ENCODE results near the gene ARAP1. TPM values are rescaled to one million over a fixed set of nuclear protein-coding genes. Genes with fewer than 3 reads are reported as not detected.
A peak's percentile ranks its signal among the peaks of the same experiment; 100 is the strongest.

Gene ARAP1
- total RNA-seq, 1 experiment from 2014 or later, result 61.7 TPM

DNA sequence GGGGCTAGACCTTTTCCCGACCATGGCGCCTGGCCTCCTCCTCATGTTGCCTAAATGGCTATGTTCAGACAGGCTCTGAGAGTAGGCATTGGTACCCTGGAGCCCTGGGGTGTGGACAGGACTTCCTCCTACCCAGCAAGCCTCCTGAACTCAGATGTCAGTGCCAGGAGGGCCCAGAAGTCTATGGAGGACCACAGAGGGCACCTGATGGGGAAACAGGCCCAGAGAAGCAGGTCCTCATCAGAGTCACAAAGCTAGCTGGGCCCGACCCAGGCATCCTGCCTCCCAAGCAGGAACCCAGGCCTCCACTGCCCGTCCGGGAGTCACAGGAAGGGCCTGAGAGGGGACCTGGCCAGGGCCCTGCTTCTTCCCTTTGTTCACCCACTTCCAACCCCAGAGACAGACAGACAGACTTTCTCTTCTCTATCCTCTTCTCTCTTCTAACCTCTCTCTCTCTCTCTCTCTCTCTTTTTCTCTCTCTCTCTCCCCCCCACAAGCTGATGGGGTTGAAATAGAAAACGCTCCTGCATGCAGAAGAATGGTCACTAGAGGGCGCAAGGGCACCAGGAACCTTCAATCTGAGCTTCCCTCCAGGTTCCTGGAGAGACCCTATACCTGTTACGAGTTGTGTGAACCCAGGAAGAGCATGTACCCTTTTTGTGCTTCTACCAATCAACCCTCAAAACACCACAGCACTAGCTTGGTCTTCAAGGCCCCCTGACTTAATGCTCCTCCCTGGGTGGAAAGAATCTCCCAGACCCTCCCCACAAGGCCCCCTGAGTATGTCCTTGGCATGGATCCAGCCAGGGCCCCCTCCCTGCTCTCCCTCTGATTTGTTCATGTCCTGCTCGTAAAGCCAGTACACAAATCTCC is 27.1 kb downstream of the ARAP1 start:
- DNase-seq (ENCODE audit: low spot score), result peak; percentile 88

DNA sequence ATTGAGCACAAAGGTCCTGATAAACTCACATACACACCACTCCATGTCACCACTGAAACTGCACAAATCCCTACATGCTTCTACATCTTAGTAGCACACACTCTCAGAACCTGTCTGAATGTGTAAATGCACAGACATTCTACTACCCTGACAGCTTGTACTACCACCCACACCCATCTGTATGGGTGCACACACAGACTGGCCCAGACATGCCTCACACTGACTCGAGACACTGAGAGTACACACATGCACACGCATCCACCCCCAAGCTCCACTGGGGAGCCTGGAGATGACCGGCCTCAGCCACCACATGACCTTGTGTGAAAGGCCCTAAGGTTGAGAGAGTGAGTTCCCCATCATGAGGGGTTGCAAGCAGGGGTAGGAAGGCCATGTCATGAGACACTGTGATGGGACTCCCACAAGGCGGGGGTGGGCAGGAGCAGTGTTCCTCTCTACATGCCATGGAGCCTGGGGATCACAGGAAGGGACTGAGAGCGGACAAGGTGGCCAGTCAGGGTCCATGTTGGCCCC is 28.1 kb downstream of the ARAP1 start:
- no peak for DNase-seq (ENCODE audit: low spot score)

DNA sequence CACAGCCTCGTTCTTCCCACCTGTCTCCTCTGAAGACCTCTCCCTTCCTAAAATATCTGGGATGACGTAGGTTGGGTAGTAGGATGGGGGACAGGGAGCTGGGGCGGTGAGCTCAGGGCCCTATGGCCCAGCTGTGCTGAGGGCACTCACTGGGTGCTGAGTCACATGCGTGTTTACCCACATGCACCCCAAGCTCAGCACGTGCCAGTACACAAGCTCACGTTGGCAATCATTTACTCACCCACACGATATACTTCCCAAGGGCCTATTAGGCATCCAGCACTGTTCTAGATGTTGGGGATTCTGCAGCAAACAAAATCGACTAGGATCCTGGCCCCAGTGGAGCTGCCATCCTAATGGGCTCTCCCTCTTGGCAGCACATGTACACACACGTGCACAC is 28.7 kb downstream of the ARAP1 start:
- no peak for DNase-seq (ENCODE audit: low spot score)

DNA sequence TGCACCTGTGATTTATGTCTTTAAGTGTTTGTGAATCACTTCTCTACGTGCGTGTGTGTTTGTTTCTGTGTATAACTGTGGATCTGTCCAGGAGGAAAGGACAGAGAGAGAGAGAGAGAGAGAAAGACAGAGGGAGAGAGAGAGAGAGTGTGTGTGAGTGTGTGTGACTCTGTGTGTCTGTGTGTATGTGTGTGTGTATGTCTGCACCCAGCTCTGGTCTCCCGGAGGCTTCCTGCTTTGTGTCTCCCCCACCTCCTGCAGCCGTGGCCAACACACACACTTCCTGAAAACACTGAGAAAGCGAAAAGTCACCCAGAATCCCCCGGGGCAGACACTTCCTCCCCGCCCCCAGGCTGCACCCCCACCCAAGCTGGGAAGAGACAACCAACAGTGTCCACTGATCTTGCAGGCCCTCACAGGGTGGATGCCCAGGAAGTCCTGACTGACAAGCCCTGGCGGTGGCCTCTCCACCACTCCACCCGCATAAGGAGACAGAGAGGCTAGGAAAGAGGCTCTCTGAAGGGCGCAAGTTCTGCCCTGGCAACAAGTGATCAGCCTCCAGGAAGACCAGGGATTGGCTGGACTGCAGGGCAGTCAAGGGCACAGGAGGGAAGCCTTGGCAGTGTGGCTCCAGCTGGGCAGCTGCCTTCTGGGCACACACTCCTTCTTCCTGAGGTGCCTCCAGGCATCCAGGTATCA is 30.0 kb downstream of the ARAP1 start:
- DNase-seq (ENCODE audit: low spot score), result peak; percentile 78

DNA sequence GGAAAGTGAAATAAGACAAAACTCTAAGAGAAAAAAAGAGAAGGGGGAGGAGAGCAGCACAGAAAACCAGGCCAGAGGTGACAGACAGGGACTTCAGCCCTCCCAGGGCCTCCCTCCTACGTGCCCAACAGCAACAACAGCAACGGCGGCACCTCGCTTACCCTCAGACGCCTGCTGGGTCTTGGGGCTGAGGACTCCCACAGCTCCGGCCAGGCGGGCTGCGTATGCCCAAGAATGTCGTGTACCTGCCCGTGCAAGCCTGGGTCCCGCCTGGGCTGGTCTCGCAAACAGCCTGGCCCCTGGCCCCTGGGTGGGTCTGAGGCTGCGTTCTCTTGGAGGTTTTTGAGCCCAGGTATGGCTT is 30.5 kb downstream of the ARAP1 start:
- DNase-seq (ENCODE audit: low spot score), result no peak

DNA sequence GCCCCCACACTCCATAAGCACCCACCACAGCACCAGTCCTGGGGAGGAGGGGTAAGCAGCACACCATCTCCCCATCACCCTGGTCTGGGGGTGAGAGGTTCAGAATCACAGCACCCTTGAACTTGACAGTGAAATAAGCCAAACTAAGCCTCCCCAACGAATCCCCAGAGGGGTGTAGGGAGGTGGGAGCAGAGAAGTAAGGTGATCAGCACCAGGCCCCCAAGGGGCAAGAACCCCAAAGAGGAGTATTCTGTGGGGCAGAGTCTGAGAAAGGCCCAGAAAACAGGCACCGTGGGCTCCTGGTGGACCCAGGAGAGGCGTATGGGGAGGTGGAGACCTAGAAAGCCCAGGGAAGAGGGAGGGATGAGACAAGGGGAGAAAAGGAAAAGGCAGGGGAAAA is 30.9 kb downstream of the ARAP1 start:
- DNase-seq (ENCODE audit: low spot score), result no peak

DNA sequence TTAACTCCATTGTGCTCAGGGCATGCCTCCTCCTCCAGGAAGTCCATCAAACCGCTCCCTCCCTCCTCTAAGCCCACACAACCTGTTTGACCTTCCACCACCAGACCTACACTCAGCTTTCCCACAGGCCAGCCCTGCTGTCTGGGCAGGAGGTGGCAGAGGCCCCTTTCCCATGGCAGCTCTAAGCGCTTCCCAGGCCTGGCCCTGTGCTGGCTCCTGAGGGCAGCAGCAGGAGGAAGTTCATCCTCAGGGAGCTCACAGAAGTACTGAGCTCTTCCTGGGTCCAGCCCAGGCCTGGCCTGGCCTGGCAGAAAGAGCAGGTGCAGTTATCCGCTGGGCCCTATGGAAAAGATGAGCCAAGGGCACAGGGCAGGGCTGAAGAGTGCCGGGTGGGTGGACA is 31.4 kb downstream of the ARAP1 start:
- DNase-seq (ENCODE audit: low spot score), result no peak

DNA sequence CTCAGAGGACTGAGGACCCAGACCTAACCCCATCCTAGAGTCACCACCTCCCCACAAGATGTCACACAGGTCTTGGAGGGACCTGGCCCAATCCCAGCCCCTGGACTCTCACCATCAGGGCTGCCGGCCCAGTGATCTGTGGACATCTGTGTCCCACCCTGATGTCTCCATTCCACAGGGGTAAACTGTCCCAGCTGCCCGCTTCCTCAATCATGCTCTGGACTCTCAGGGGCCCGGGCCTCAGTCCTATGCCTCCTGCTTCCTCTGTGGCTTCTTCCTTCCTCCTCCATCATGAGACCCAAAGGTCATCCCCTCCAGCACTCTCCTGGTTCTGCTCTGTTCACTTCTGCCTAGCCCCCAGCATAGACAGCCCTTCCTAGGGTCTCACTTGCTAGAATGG is 32.2 kb downstream of the ARAP1 start:
- DNase-seq (ENCODE audit: low spot score), result no peak

DNA sequence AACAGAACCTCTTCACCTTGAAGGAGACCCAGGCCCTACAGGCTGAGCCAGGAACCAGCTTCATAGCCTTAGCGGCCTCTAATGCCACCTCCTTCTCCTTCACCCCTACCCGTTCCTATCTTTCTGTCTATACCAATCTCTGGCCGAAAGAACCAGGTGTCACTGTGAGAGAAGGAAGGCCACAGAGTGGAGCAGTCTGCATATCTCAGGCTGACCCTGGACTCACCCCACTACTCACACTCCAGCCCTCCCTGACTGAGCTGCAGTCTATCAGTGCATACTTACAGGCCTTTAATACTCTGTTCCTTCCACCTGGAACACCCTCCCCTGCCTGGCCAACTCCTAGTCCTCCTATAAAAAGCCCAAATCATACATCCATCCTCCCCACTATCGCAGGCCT is 32.7 kb downstream of the ARAP1 start:
- DNase-seq (ENCODE audit: low spot score), result no peak

DNA sequence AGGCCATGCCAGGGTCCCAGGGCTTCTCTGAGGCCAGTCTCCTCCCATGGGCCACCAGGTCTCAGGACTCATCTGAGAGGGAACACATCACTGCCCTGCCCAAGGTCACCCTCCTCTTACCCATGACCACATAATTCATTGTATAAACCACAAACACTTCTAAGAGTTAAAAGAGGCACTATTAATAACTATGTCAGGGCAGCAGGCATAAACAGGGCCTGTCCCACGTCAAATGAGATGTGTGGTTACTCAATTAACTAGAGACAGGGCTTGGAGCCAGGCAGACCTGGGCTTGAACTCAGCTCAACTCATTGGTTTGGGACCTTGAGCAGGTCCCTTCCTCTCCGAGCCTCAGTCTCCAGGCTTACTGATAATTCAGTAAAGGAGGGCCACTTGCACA is 33.1 kb downstream of the ARAP1 start:
- peak; percentile 64 for DNase-seq (ENCODE audit: low spot score)

DNA sequence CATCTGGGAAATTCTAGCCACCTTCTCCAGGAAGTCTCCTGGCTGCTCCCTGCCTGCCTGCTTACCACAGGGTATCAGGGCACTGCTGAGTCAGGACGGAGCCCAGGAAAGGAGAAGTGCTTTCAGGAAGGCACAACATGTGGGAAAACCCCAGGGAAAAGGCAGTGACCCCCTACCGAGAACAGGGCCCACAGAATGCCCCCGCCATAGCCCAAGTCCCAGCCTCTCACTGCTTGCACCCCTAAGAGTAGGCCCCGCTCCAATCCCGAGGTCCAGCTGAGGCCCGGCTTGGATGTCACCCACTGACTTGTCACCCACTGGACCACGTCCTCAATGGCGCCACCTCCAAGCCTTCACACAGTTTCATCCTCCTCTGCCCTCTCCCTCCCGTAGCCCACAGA is 34.1 kb downstream of the ARAP1 start:
- DNase-seq (ENCODE audit: low spot score), result no peak

DNA sequence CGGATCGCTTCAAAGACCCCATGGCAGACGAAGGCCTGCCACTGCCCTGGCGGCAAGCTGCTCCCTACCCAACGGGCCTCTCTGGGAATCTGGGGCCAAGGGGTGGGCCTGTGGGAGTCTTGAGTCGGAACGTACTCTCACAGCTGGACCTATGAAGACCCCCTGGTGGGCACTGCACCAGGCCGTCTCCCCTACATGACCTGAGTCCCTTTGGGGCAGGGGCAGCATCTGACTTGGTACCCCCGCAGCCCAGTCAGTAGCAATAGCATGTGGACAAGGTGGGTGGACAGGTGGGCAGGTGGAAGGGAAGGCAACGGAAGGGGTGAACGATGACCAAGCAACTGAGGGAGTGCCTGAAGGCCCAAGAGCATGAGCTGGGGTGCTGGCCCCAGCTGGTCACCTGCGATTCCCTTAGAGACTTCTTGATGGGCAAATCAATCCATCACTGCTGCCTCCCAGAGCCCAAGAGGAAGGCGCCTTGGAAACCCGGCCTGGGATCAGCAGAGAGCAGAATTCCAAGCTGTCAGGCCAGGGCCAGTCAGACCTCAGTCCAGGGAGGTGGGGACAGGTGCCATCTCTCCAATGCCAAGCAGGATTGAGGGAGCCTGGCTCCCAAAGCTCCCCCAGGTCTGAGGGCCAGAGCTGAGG is 35.3 kb downstream of the ARAP1 start:
- no peak for DNase-seq (ENCODE audit: low spot score)

DNA sequence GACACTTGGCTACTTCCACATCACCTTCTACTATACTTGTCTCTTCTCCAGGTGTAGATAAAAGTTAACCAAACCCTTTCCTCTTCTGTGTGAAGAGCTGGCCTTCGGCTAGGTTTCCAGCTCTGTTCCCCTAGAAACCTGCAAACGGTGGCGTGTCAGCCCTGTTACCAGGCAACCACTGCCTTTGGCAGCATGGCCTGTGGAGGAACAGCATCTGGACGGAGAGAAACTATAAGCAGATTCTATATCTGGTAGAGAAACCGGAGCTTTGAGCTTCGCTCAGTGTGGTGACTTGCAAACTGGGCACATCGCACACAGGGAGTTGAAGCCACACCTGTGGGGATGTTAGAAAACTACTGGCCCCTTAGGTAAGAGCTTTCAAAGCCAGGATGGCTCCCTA is 35.9 kb downstream of the ARAP1 start:
- DNase-seq (ENCODE audit: low spot score), result no peak

DNA sequence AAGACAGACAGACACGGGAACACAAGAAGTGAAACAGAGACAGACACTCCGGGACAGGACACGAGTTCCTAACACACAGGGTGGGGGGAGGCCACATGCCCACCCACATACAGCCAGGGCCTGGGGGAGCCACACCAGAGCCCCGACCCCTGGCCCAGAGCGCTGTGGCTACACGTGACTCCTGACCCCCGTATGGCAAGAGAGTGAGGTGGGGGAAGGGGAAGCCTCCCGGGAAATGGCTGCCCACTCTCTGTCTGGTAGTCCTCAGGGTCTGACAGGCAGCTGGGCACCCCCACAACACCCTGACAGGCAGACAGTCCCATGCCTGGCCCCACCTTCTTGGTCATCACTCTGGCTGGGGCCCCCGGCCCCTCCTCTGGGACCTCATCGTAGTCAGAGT is 39.4 kb downstream of the ARAP1 start:
- no peak for DNase-seq (ENCODE audit: low spot score)

DNA sequence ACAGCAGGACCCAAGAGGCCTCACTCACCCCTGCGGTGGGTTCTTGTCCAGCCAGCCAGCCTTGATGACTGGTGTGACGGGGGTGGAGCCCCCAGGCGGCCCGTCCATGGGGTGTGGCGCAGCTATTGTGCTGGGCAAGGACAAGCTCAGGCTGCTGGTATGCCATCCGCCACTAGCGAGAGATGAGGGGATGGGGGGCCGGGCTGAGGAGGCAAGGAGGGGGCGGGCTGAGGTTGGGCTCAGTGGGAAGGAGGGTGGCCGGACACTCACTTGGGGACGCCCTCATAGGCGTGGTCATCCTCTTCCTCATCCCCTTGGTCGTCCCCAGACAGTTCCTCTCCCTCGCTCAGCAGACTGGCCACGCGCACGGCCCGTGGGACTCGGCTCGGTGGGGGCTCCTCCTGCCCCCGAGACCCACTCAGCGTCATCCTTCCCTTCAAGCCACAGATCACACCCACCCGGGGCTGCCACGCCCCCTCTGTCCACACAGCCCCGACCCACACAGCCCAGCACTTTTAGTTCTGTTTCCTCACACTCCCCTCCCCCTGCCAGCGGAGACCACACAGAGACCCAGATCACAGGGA is 39.9 kb downstream of the ARAP1 start:
- DNase-seq (ENCODE audit: low spot score), result no peak

DNA sequence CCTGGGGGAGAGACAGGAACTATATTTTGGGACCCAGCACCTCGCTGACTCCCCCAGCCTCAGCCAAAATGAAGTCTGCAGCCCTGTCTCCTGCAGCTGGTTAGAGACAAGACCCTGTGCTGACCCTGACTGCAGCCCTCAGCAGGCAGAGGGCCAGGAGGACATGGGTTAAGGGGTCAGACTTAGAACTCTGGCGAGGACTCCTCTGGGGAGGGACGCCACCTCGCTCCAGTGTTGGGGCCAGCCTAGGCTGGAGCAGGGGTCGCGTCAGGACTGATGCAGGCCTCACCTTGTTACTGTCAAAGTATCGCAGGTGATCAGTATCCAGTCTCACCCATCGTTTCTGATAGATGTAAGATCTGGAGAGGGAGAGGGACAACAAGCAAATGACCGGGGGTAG is 41.1 kb downstream of the ARAP1 start:
- no peak for DNase-seq (ENCODE audit: low spot score)

DNA sequence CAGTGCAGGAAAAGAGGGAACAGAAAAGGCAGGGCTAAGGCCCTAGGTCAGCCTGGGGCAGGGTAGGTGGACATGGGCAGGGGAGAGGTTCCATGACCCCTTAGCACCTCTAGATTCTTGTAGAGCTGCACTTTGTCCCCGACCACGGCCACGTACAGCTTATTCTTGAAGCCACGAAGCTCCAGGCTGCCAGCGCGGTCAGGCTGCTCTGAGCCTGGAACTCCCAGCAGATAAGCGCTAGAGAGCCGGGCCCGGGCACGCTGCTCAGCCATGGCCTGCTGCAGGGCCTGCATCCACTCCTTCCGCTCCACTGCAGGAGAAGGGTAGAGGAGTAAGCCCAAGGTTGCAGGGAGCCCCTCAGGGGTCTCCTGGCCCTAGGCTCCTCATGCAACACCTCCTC is 41.9 kb downstream of the ARAP1 start:
- no peak for DNase-seq (ENCODE audit: low spot score)

DNA sequence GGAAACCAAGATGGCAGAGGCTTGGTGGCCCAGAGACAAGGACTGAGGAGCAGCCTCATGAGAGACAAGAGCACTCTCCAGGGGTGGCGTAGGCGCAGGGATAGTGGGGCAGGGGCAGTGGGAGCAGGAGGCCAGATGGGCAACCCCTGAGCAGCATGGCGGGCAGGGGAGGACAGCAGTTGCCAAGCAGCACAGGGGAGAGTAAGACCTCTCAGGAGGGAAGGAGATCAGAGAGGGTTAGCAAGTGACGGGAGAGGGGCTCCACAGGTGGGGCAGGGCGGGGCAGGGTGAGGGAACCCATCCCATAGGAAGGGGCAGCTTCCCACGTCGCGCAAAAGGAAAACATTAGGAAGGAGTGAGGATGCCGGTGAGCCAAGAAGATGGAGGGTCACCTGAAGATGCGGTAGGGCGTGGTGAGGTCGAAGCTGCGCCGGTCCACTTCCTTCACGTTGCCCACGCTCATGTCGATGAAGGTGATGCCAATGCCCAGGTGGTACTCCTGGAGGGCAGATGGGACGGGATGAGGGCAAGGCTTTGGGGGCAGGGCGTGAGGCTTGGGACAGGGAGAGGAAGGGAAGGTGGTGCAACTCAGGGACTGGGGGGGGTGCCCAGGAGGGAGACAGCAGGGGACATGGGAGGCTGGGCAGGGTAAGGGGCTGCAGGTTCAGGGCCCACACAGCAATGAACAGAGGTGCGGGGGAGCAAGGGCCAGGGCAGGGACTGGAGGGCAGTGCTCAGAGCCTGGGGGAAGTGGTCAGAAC is 42.5 kb downstream of the ARAP1 start:
- no peak for DNase-seq (ENCODE audit: low spot score)

DNA sequence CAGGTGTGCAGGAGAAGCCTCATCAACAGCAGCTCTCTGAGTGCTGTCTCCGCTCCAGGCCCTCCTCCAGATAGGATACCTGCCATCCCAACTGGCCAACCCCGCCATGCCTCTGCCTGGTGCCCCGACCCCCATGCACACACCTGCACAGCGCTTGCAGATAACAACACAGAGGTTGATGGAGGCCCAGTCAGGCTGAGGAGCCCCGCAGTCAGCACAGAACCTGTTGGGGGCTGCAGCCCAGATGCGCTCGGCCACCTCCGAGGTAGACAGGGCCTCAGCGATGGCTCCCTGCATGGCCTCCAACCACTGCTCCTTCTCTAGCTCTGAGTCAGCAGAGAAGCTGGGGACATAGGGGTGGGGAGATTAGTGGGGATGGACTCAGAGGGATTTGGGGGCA is 45.2 kb downstream of the ARAP1 start:
- no peak for DNase-seq (ENCODE audit: low spot score)

DNA sequence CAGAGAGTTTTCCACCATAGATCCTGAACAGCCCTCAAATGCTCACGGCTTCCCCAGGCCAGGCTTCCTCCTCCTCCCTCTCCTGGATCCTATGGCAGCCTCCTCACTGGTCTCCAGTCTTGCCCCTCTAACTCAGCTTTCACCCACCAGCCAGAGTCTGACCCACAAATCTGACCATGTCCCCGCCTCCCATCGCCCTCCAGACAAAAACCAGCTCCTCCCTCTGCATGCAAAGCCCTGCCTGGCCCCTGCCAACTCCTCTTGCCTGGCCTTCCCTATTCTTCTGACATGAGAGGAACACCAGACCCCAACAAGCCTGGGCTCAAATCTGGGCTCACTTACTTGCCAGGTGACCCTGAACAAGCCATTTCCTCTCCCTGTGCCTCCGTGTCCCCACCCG is 45.6 kb downstream of the ARAP1 start:
- no peak for DNase-seq (ENCODE audit: low spot score)
